Panc1 (cell line): ENCODE results near the gene FGGY. TPM values are rescaled to one million over a fixed set of nuclear protein-coding genes. Genes with fewer than 3 reads are reported as not detected.
A peak's percentile ranks its signal among the peaks of the same experiment; 100 is the strongest.

Experiments
- ATAC-seq: fragments of 200-7000 bp; cut with Tn5 transposase; 2 replicates; pipeline ENCODE4 v1.9.1; 2020; ENCODE audit warnings: mild to moderate bottlenecking, moderate library complexity
- BruUV-seq: library from RNA; stranded (reverse); fragments of 400-500 nt; replicated peaks from 2 replicates; lab custom pipeline; 2021; lab: Mats Ljungman, UMichigan
- CTCF ChIA-PET: fragments of 300-600 bp; sonication (Branson Sonifier 250); formaldehyde crosslinking; loops from one replicate; lab custom pipeline; 2022; ENCODE audit warnings: antibody characterized with exemption; lab: Charles Lee
- POLR2A ChIA-PET: fragments of 300-600 bp; sonication (Branson Sonifier 250); formaldehyde crosslinking; loops from one replicate; lab custom pipeline; 2022; ENCODE audit warnings: antibody characterized with exemption; lab: Charles Lee
- DNase-seq: peaks from one replicate; pipeline ENCODE4 v3.0.0-alpha.2; 2010; ENCODE audit warnings: low read depth, low spot score
- H3K27ac ChIP-seq: 2 replicates; pipeline ENCODE4 v1.5.1; 2011; ENCODE audit warnings: mild to moderate bottlenecking, low read length, inconsistent platforms
- H3K27me3 ChIP-seq: fragments of 200-500 bp; sonication (Bioruptor generic); 2 replicates; pipeline ENCODE4 v1.6.0; 2014; ENCODE audit warnings: low read length, inconsistent platforms; ENCODE audit not compliant: control insufficient read depth, insufficient read depth
- H3K36me3 ChIP-seq: fragments of 200-500 bp; sonication (Bioruptor generic); 2 replicates; pipeline ENCODE4 v1.5.1; 2014; ENCODE audit warnings: inconsistent platforms, mild to moderate bottlenecking, low read length, moderate library complexity; ENCODE audit not compliant: control insufficient read depth, insufficient read depth
- H3K4me1 ChIP-seq: 2 replicates; pipeline ENCODE4 v1.5.1; 2011; ENCODE audit warnings: inconsistent platforms, mild to moderate bottlenecking, low read length, moderate library complexity; ENCODE audit not compliant: control insufficient read depth, insufficient read depth
- H3K4me3 ChIP-seq, 2 experiments: 2 replicates each; pipeline ENCODE4 v1.5.1; 2011 to 2012; ENCODE audit warnings: low read depth in 2 of 2, low read length in 2 of 2, mild to moderate bottlenecking in 2 of 2, inconsistent platforms in 1 of 2, moderate library complexity in 1 of 2
- H3K9me3 ChIP-seq: fragments of 200-500 bp; sonication (Bioruptor generic); 2 replicates; pipeline ENCODE4 v1.5.1; 2014; ENCODE audit warnings: low read depth, mild to moderate bottlenecking, inconsistent platforms, low read length, moderate library complexity; ENCODE audit not compliant: control insufficient read depth, insufficient read depth
- POLR2AphosphoS5 ChIP-seq: IDR thresholded peaks from 2 replicates; pipeline ENCODE4 v1.6.1; 2012; ENCODE audit warnings: mild to moderate bottlenecking, low read depth, low read length, moderate library complexity
- SIN3A ChIP-seq: IDR thresholded peaks from 2 replicates; pipeline ENCODE4 v1.6.1; 2012; ENCODE audit warnings: low read depth, mild to moderate bottlenecking, low read length, moderate library complexity, borderline replicate concordance; ENCODE audit not compliant: insufficient read depth
- TCF7L2 ChIP-seq: IDR thresholded peaks from 2 replicates; pipeline ENCODE4 v1.6.1; 2011; ENCODE audit warnings: mild to moderate bottlenecking, low read depth, low read length, inconsistent platforms
- in situ Hi-C: cut with HindIII; loops from 2 replicates; pipeline ENCODE4 v1.10.0; 2016; ENCODE audit warnings: low sequenced_read_pairs, low pct_unique_long_range_greater_than_20kb
- intact Hi-C: fragments of 100-400 bp; cut with micrococcal nuclease; formaldehyde crosslinking; loops from one replicate; pipeline ENCODE4 v1.10.0; 2022; ENCODE audit not compliant: unreplicated experiment
- total RNA-seq: library from RNA; stranded (reverse); gene quantifications from one replicate; pipeline ENCODE4 v1.2.1, GENCODE V29; 2021; ENCODE audit not compliant: unreplicated experiment
- TF ChIP-seq, protein P1 (sequence below): fragments of 450-650 bp; IDR thresholded peaks from 2 replicates; pipeline ENCODE4 v1.5.1; 2017; ENCODE audit warnings: mild to moderate bottlenecking
- TF ChIP-seq, protein P2 (sequence below), 2 experiments: IDR thresholded peaks; 2 replicates each; pipeline ENCODE4 v1.6.1; 2011 to 2012; ENCODE audit warnings: low read depth in 2 of 2, control low read depth in 1 of 2, low read length in 1 of 2, mild to moderate bottlenecking in 1 of 2, moderate library complexity in 1 of 2; ENCODE audit not compliant: insufficient read depth in 1 of 2

The FGGY gene
- total RNA-seq, 1 experiment from 2014 or later = 15.5 TPM

DNA sequence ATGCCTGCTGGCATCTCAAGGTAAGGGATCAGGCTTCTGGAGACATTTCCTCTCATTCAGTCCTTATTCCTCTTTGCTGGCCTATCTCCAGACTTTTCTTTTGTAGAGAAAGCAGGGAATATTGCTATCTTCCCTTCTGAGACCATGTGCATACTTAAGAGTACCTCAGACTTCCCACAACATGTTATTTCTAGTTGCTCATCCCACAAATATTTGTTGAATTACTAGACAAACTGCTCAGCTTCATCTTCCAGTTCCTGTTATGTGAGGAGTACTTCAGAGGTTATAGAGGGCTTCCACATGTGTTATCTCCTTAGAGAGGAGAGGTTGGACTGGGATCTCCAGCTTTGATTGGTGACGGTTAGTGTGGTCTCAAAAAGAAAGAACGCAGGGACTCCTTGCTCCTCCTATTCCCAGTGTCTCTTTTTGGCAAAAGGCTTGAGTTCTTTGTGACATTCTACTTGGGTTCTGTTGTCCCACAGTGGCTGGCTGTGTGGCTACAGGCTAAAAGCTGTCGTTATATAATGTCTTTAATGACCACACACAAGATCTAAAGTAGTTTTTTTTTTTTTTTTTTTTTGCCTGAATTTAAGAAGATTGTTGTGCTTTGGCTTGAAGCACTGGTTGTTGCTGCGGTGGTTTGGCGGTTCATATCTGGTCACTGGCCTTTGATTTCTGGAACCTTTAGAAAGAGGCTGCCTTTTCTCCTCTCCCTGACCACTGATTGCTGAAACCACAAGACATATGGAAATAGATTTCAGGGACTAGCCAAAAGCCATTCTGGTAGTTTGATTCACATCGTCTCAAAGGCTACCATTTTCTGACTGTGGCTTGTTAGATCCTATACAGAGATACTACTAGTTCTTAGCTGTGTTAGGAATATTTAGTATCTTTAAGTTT, 78.7 kb downstream of the FGGY start:
- Histone ChIP-seq H3K27me3 (no peaks in the 10 kb centered on the region), H3K27ac (no peak overlapping the region), H3K9me3 (no peaks in the 10 kb centered on the region), H3K4me1 (no peaks in the 10 kb centered on the region), H3K36me3 (no peaks in the 10 kb centered on the region), H3K4me3 (no peak overlapping the region)
- in situ Hi-C loops = no loop called here
- intact Hi-C loops = no loop called here
- CTCF ChIA-PET = no interaction called here
- ATAC-seq (no peak; the same call in 1 of the 2 replicates), DNase-seq (peak; percentile 36)
- TF ChIP-seq TCF7L2 (no peak), SIN3A (no peak), POLR2AphosphoS5 (no peak)
- TF ChIP-seq, protein P1, sequence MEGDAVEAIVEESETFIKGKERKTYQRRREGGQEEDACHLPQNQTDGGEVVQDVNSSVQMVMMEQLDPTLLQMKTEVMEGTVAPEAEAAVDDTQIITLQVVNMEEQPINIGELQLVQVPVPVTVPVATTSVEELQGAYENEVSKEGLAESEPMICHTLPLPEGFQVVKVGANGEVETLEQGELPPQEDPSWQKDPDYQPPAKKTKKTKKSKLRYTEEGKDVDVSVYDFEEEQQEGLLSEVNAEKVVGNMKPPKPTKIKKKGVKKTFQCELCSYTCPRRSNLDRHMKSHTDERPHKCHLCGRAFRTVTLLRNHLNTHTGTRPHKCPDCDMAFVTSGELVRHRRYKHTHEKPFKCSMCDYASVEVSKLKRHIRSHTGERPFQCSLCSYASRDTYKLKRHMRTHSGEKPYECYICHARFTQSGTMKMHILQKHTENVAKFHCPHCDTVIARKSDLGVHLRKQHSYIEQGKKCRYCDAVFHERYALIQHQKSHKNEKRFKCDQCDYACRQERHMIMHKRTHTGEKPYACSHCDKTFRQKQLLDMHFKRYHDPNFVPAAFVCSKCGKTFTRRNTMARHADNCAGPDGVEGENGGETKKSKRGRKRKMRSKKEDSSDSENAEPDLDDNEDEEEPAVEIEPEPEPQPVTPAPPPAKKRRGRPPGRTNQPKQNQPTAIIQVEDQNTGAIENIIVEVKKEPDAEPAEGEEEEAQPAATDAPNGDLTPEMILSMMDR = no peak
- TF ChIP-seq, protein P2, sequence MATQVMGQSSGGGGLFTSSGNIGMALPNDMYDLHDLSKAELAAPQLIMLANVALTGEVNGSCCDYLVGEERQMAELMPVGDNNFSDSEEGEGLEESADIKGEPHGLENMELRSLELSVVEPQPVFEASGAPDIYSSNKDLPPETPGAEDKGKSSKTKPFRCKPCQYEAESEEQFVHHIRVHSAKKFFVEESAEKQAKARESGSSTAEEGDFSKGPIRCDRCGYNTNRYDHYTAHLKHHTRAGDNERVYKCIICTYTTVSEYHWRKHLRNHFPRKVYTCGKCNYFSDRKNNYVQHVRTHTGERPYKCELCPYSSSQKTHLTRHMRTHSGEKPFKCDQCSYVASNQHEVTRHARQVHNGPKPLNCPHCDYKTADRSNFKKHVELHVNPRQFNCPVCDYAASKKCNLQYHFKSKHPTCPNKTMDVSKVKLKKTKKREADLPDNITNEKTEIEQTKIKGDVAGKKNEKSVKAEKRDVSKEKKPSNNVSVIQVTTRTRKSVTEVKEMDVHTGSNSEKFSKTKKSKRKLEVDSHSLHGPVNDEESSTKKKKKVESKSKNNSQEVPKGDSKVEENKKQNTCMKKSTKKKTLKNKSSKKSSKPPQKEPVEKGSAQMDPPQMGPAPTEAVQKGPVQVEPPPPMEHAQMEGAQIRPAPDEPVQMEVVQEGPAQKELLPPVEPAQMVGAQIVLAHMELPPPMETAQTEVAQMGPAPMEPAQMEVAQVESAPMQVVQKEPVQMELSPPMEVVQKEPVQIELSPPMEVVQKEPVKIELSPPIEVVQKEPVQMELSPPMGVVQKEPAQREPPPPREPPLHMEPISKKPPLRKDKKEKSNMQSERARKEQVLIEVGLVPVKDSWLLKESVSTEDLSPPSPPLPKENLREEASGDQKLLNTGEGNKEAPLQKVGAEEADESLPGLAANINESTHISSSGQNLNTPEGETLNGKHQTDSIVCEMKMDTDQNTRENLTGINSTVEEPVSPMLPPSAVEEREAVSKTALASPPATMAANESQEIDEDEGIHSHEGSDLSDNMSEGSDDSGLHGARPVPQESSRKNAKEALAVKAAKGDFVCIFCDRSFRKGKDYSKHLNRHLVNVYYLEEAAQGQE (IDR thresholded peaks at IDR 0.05; ENCODE audit: insufficient read depth in 1 of 2, low read depth in 2 of 2, low read length in 1 of 2) = no peak
- POLR2A ChIA-PET = no interaction called here
- no TSS peak for BruUV-seq

DNA sequence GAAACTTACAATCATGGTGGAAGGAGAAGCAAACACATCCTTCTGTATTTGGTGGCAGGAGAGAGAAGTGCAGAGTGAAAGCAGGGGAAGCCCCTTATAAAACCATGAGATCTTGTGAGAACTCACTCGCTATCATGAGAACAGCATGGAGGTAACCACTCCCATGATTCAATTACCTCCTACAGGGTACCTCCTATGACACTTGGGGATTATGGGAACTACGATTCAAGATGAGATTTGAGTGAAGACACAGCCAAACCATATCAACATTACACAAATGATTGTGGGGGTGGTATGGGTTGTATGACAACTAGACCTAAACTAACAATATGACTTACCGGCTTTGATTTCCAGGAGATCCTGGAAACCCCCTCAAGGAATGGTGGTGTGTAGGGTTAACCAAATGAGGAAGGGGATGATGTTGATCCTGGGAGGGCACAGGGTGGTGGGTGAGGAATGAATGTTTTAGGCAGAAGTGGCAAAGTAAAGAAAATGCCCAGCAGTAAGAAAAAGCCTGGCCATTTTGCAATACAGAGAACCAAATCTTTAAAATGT, 80.5 kb downstream of the FGGY start:
- Histone ChIP-seq H3K4me1 (no peaks in the 10 kb centered on the region), H3K36me3 (no peaks in the 10 kb centered on the region), H3K4me3 (no peak overlapping the region), H3K27me3 (no peaks in the 10 kb centered on the region), H3K9me3 (no peaks in the 10 kb centered on the region), H3K27ac (no peak overlapping the region)
- ChIA-PET CTCF (no interaction called here), POLR2A (no interaction called here)
- intact Hi-C loops (no loop called here), in situ Hi-C loops (no loop called here)
- TF ChIP-seq SIN3A (no peak), TCF7L2 (no peak), POLR2AphosphoS5 (no peak)
- TF ChIP-seq, protein P1 = no peak
- TF ChIP-seq, protein P2 (IDR thresholded peaks at IDR 0.05; ENCODE audit: insufficient read depth in 1 of 2, low read depth in 2 of 2, low read length in 1 of 2) = no peak
- no TSS peak for BruUV-seq
- DNase-seq = no peak
- no peak for ATAC-seq
